HG02870 (cell line): Measurements from ENCODE around the gene CREB3L2.

ENCODE experiments used
- ATAC-seq: cut with Tn5 transposase; IDR thresholded peaks from one replicate; pipeline ENCODE4 v1.9.1; 2021; ENCODE audit warnings: mild to moderate bottlenecking, moderate library complexity; ENCODE audit not compliant: unreplicated experiment

CREB3L2 gene

GRCh38 chr7:137953665-137954470 is 48.0 kb downstream of the CREB3L2 start:
- ATAC-seq = no peak

GRCh38 chr7:137953043-137953664 is 48.7 kb downstream of the CREB3L2 start:
- ATAC-seq = no peak

GRCh38 chr7:137952426-137952805 is 49.5 kb downstream of the CREB3L2 start:
- ATAC-seq = no peak

- no peak for ATAC-seq
Observed at GRCh38 chr7:137951700-137952425, 50.0 kb downstream of the CREB3L2 start.

GRCh38 chr7:137950967-137951366 is 50.9 kb downstream of the CREB3L2 start:
- ATAC-seq = no peak

GRCh38 chr7:137950263-137950621 is 51.6 kb downstream of the CREB3L2 start:
- no peak for ATAC-seq

- ATAC-seq = no peak
Observed at GRCh38 chr7:137949416-137950262, 52.2 kb downstream of the CREB3L2 start.

GRCh38 chr7:137948845-137949330 is 53.0 kb downstream of the CREB3L2 start:
- no peak for ATAC-seq

- ATAC-seq = no peak
Observed at GRCh38 chr7:137948083-137948844, 53.6 kb downstream of the CREB3L2 start.

- ATAC-seq = no peak
Observed at GRCh38 chr7:137947046-137947445, 54.8 kb downstream of the CREB3L2 start.

- ATAC-seq = no peak
Observed at GRCh38 chr7:137946011-137946410, 55.9 kb downstream of the CREB3L2 start.

- no peak for ATAC-seq
Observed at GRCh38 chr7:137944168-137944567, 57.7 kb downstream of the CREB3L2 start.

GRCh38 chr7:137943132-137943551 is 58.7 kb downstream of the CREB3L2 start:
- no peak for ATAC-seq

- ATAC-seq = no peak
Observed at GRCh38 chr7:137942484-137943115, 59.3 kb downstream of the CREB3L2 start.

GRCh38 chr7:137940656-137941518 is 61.0 kb downstream of the CREB3L2 start:
- ATAC-seq = no peak

GRCh38 chr7:137940218-137940617 is 61.7 kb downstream of the CREB3L2 start:
- ATAC-seq = no peak

- ATAC-seq = no peak
Observed at GRCh38 chr7:137937202-137937560, 64.7 kb downstream of the CREB3L2 start.

- ATAC-seq = no peak
Observed at GRCh38 chr7:137936509-137937201, 65.2 kb downstream of the CREB3L2 start.
